Measurements from ENCODE around the gene BHLHA15.

Gene BHLHA15

DNA sequence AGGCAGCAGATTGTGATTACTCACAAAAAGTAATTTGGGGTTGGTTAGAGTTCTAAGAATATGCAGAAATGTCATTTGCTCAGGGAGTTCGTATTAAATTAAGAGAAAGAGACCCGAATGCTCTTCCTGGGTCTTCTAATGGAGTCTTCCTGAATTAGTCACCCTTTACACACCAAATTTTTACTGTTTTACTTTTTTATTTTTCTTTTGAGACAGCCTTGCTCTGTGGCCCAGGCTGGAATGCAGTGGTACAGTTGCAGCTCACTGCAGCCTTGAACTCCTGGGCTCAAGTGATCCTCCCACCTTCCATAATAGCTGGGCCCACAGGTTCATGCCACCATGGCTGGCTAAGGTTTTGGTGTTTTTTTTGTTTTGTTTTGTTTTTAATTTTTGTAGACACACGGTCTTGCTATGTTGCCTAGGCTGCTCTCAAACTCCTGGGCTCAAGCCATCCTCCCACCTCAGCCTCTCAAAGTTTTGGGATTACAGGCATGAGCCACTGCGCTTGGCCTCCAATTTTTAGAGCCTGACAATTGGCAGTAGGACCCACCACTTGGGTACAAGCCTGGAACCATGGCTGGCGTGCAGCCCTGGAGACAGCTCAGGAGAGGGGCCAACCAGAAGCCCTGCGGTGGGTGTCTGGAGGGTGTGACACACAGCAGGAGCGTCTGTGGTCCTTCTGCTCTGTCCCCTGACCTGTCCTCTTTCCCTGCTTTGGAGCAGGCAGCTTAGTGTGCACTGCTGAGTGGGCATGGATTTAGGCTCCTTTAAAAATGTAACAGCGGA is 16.4 kb upstream of the BHLHA15 start:
- no peak for TF ChIP-seq GATA3 (IDR thresholded peaks at IDR 0.05; ENCODE audit: low read depth, low read length)

GRCh38 chr7:98196706-98197605 is 14.3 kb upstream of the BHLHA15 start:
- TF ChIP-seq GATA2 (IDR thresholded peaks at IDR 0.05; ENCODE audit: low read depth, low read length) = no peak
- no peak for TF ChIP-seq GATA3 (IDR thresholded peaks at IDR 0.05; ENCODE audit: low read depth, low read length)

- no peak for TF ChIP-seq GATA2 (IDR thresholded peaks at IDR 0.05; ENCODE audit: low read depth, low read length)
- TF ChIP-seq GATA3 (IDR thresholded peaks at IDR 0.05; ENCODE audit: low read depth, low read length) = no peak
Observed at GRCh38 chr7:98199131-98199530, 12.1 kb upstream of the BHLHA15 start.

- no peak for TF ChIP-seq GATA2 (IDR thresholded peaks at IDR 0.05; ENCODE audit: low read depth, low read length)
- no peak for TF ChIP-seq GATA3 (IDR thresholded peaks at IDR 0.05; ENCODE audit: low read depth, low read length)
Observed at GRCh38 chr7:98200364-98200763, 10.9 kb upstream of the BHLHA15 start.

DNA sequence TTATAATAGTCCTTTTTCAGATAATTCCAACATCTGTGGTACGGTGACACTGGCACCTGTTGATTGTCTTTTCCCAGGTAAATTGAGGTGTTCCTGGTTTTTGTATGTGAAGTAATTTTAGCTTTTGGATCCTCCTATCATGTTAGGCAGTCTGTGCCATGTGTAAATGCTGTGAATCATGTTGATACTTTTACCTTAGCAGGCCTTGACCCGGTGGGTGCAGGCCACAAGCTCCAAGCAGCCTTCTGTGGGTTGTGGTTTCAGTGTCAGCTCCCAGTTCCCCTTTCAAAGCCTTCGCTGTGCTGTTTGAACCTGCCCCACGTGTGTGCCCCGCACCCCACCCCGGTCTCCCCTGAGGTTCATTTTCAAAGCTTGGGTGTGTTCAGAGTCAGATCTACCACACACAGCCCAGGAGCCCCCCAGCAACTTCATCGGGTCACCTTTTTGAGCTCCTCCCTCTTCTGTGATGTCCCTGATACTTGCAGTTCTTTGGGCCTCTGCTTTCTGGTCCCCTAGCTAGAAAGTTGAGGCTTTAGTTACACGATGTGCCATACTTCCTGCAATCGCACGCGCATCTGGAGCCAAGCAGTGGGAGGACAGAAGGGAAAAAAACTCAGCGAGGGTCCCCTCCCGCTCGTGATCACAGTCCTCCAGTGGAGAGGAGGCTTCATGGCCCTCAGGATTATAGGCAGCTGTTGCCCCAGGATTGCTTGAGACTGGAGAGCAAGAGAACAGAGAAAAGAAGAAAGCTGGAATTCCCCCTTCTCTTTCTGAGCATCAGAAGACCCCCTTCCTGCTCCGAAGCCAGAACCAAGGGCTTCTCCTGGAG is 8.7 kb upstream of the BHLHA15 start:
- TF ChIP-seq GATA3 (IDR thresholded peaks at IDR 0.05; ENCODE audit: low read depth, low read length) = no peak
- no peak for TF ChIP-seq GATA2 (IDR thresholded peaks at IDR 0.05; ENCODE audit: low read depth, low read length)

GRCh38 chr7:98203261-98203963 is 7.8 kb upstream of the BHLHA15 start:
- TF ChIP-seq GATA2 (IDR thresholded peaks at IDR 0.05; ENCODE audit: low read depth, low read length) (no peak), GATA3 (IDR thresholded peaks at IDR 0.05; ENCODE audit: low read depth, low read length) (no peak)

GRCh38 chr7:98203964-98204605 is 7.2 kb upstream of the BHLHA15 start:
- TF ChIP-seq GATA2 (IDR thresholded peaks at IDR 0.05; ENCODE audit: low read depth, low read length) (no peak), GATA3 (IDR thresholded peaks at IDR 0.05; ENCODE audit: low read depth, low read length) (no peak)

DNA sequence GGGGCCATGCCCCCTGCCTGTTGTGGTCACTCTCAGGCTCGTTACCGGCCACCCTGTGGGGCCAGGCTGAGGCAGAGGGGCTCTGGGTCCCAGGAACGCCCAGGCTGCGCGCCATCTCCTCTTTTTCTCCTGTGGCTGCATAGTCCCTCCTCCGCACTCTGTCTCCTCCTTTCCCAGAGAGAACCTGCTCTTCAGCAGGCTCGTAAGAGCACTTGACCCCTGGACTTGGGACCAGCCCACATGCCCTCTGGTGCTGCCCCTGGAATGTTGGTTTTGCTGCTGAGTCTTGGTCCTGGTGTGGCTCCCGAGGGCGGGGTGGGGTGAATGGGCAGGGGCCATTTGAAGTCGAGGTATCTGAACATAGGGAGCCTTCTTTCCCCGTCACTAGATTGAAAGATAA is 6.6 kb upstream of the BHLHA15 start:
- TF ChIP-seq GATA2 (IDR thresholded peaks at IDR 0.05; ENCODE audit: low read depth, low read length) = no peak
- TF ChIP-seq GATA3 (IDR thresholded peaks at IDR 0.05; ENCODE audit: low read depth, low read length) = no peak

DNA sequence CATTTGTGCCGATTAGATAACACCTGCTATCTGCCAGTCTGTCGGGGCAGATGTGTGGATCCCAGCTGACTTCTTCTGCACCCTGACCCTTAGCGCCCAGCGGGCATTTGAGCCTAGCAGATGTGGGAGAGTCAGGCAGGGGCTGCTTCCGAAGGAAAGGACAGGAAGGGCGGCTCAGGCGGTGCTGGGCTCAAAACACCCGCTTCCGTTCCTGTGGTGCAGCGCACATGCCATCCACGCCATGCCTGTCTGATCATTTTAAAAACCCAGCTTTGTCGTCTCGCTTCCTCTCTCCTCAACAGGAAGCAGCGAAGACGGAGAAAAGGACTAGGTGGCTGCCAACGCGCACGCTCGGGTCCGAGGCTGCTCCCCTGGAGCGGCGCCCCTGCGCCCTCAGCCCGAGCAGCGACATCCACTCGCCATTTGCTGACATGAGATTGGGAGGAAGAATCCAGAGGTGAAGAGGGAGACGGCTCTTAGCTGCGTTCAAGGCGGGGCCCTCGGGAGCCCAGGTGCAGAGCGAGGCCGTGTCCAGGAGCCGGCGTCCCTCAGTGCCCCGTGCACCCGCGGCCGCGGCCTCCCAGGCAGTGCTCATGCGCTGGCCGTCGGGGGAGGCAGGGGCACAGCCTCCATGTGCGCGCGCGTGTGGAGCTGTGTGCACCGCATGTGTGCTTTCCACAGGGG is 5.9 kb upstream of the BHLHA15 start:
- TF ChIP-seq GATA2 (IDR thresholded peaks at IDR 0.05; ENCODE audit: low read depth, low read length) (no peak), GATA3 (IDR thresholded peaks at IDR 0.05; ENCODE audit: low read depth, low read length) (no peak)

DNA sequence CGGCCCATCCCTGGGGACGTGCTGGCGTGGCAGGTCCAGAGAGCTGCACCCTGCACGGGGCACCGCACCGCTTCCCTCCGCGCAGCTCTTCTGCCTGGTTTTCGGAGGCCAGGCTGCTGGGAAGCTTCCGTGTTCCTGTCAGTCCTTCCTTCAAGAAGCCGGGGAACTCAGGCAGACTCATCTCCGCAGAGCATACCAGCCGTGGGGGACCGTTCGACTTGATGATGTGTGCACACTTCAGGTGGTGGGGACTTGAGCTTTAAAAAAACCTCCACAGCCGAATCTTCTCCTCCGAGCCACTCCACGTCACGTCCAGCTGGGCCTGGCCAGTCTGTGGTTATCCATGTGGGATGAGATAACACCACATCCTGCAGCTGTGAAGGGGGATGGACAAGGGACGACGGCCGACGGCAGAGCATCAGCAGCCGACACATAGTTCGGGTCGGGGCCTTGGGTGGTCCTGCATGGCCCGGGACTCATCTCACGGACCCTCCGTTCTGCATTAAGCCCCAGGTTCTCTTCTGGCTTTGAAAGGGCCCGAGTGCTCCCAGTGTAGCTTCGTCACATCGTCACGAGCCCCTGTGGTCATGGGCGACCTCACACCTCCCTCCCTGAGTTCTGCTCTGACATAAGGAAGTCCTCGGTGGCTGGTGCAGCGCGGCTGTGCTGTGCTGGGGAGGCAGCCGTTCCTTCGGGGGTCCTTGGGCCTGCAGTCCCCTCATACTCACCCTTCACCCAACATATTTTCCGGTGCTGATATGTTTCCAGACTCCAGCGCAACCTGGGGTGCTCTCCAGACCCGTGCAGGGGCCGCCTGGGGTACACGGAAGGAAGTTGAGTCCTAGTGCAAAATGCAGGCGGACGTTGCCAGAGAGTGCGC is 4.5 kb upstream of the BHLHA15 start:
- TF ChIP-seq GATA2 (IDR thresholded peaks at IDR 0.05; ENCODE audit: low read depth, low read length) (no peak), GATA3 (IDR thresholded peaks at IDR 0.05; ENCODE audit: low read depth, low read length) (no peak)

GRCh38 chr7:98209166-98209920 is 1.9 kb upstream of the BHLHA15 start:
- no peak for TF ChIP-seq GATA2 (IDR thresholded peaks at IDR 0.05; ENCODE audit: low read depth, low read length)
- TF ChIP-seq GATA3 (IDR thresholded peaks at IDR 0.05; ENCODE audit: low read depth, low read length) = no peak
